Activated CD4-positive, alpha-beta T cell treated with anti-CD3 and anti-CD28 coated beads, Interleukin-2, amount 10 ng/mL, durations not matched to agents 24 days and 14 days (primary cell): ENCODE results near the gene KCNAB1. TPM values are rescaled to one million over a fixed set of nuclear protein-coding genes. Genes with fewer than 3 reads are reported as not detected.

ENCODE experiments used
- DNase-seq: peaks from one replicate; pipeline ENCODE4 v3.0.0; 2022
- H3K27ac Mint-ChIP-seq: one replicate; pipeline ENCODE4 v1.8.0; 2022; ENCODE audit warnings: mild to moderate bottlenecking, mixed read lengths
- H3K27me3 Mint-ChIP-seq: one replicate; pipeline ENCODE4 v1.8.0; 2022; ENCODE audit warnings: mixed read lengths
- H3K36me3 Mint-ChIP-seq: one replicate; pipeline ENCODE4 v1.8.0; 2022; ENCODE audit warnings: low read depth, mild to moderate bottlenecking, mixed read lengths
- H3K4me1 Mint-ChIP-seq: one replicate; pipeline ENCODE4 v1.8.0; 2021; ENCODE audit warnings: mixed read lengths
- H3K4me3 Mint-ChIP-seq: one replicate; pipeline ENCODE4 v1.8.0; 2022; ENCODE audit warnings: mild to moderate bottlenecking, moderate library complexity, mixed read lengths
- H3K9me3 Mint-ChIP-seq: one replicate; pipeline ENCODE4 v1.8.0; 2021; ENCODE audit warnings: mixed read lengths
- intact Hi-C: fragments of 100-400 bp; cut with micrococcal nuclease; formaldehyde crosslinking; loops from one replicate; pipeline ENCODE4 v1.15.1; 2023
- total RNA-seq: library from RNA; stranded (reverse); gene quantifications from 2 replicates; pipeline ENCODE4 v1.2.3, GENCODE V29; 2022

Gene KCNAB1
- total RNA-seq, 1 donor from 2014 or later = not detected

- Mint-ChIP-seq H3K27ac (no peak overlapping the region), H3K36me3 (no peaks in the 10 kb centered on the region), H3K27me3 (peaks cover 26% of the 10 kb centered on the region), H3K9me3 (no peaks in the 10 kb centered on the region), H3K4me3 (no peak overlapping the region), H3K4me1 (no peaks in the 10 kb centered on the region)
- DNase-seq = no peak
- intact Hi-C loops = loop anchor here (10.0 kb wide), 1 partner anchor 366 kb away; no protein-coding TSS in a partner anchor
These were observed 260.9 kb downstream of the KCNAB1 start for GRCh38 chr3:156381253-156381652.

- intact Hi-C loops = loop anchor here (1.0 to 10.0 kb wide), 2 partner anchors 231 to 368 kb away; no protein-coding TSS in a partner anchor
- DNase-seq = peak; percentile 68
- H3K27ac Mint-ChIP-seq = no peak overlapping the region
- no peaks in the 10 kb centered on the region for H3K4me1 Mint-ChIP-seq
- no peak overlapping the region for H3K4me3 Mint-ChIP-seq
- no peaks in the 10 kb centered on the region for H3K36me3 Mint-ChIP-seq
- H3K27me3 Mint-ChIP-seq = peaks cover 19% of the 10 kb centered on the region
- no peaks in the 10 kb centered on the region for H3K9me3 Mint-ChIP-seq
These were observed 262.3 kb downstream of the KCNAB1 start for GRCh38 chr3:156382458-156383346.

- Mint-ChIP-seq H3K27me3 (peaks cover 22% of the 10 kb centered on the region), H3K4me3 (no peak overlapping the region), H3K4me1 (no peaks in the 10 kb centered on the region), H3K27ac (no peak overlapping the region), H3K36me3 (no peaks in the 10 kb centered on the region), H3K9me3 (no peaks in the 10 kb centered on the region)
- no peak for DNase-seq
- intact Hi-C loops = loop anchor here (10.0 kb wide), 1 partner anchor 369 kb away; no protein-coding TSS in a partner anchor
These were observed 263.2 kb downstream of the KCNAB1 start for GRCh38 chr3:156383441-156384025.

GRCh38 chr3:156388497-156389448 lies 268.4 kb downstream of the KCNAB1 start:
- H3K27ac Mint-ChIP-seq = no peak overlapping the region
- intact Hi-C loops = loop anchor here (10.0 kb wide), 1 partner anchor 374 kb away; no protein-coding TSS in a partner anchor
- no peak overlapping the region for H3K4me3 Mint-ChIP-seq
- no peaks in the 10 kb centered on the region for H3K9me3 Mint-ChIP-seq
- peak; percentile 45 for DNase-seq
- H3K4me1 Mint-ChIP-seq = no peaks in the 10 kb centered on the region
- H3K27me3 Mint-ChIP-seq = peaks cover 29% of the 10 kb centered on the region
- H3K36me3 Mint-ChIP-seq = no peaks in the 10 kb centered on the region

GRCh38 chr3:156389449-156389950 lies 269.1 kb downstream of the KCNAB1 start:
- no peaks in the 10 kb centered on the region for H3K36me3 Mint-ChIP-seq
- H3K27me3 Mint-ChIP-seq = peaks cover 24% of the 10 kb centered on the region
- no peaks in the 10 kb centered on the region for H3K9me3 Mint-ChIP-seq
- H3K4me3 Mint-ChIP-seq = no peak overlapping the region
- intact Hi-C loops = loop anchor here (10.0 kb wide), 1 partner anchor 375 kb away; no protein-coding TSS in a partner anchor
- DNase-seq = peak; percentile 34
- H3K27ac Mint-ChIP-seq = no peak overlapping the region
- no peaks in the 10 kb centered on the region for H3K4me1 Mint-ChIP-seq

GRCh38 chr3:156390846-156391245 lies 270.5 kb downstream of the KCNAB1 start:
- Mint-ChIP-seq H3K4me3 (no peak overlapping the region), H3K4me1 (no peaks in the 10 kb centered on the region), H3K27me3 (peaks cover 23% of the 10 kb centered on the region), H3K27ac (no peak overlapping the region), H3K9me3 (no peaks in the 10 kb centered on the region), H3K36me3 (no peaks in the 10 kb centered on the region)
- intact Hi-C loops = no loop called here
- peak; percentile 33 for DNase-seq

GRCh38 chr3:156395961-156396710 lies 275.8 kb downstream of the KCNAB1 start:
- H3K4me3 Mint-ChIP-seq = no peak overlapping the region
- H3K4me1 Mint-ChIP-seq = no peaks in the 10 kb centered on the region
- H3K27me3 Mint-ChIP-seq = peaks cover 28% of the 10 kb centered on the region
- intact Hi-C loops = no loop called here
- no peak overlapping the region for H3K27ac Mint-ChIP-seq
- no peaks in the 10 kb centered on the region for H3K36me3 Mint-ChIP-seq
- peak; percentile 13 for DNase-seq
- H3K9me3 Mint-ChIP-seq = no peaks in the 10 kb centered on the region

GRCh38 chr3:156396851-156397250 lies 276.5 kb downstream of the KCNAB1 start:
- intact Hi-C loops = no loop called here

GRCh38 chr3:156397534-156397933 lies 277.2 kb downstream of the KCNAB1 start:
- intact Hi-C loops = no loop called here
- H3K9me3 Mint-ChIP-seq = no peaks in the 10 kb centered on the region
- DNase-seq = no peak
- H3K4me1 Mint-ChIP-seq = no peaks in the 10 kb centered on the region
- peaks cover 21% of the 10 kb centered on the region for H3K27me3 Mint-ChIP-seq
- no peak overlapping the region for H3K4me3 Mint-ChIP-seq
- no peaks in the 10 kb centered on the region for H3K36me3 Mint-ChIP-seq
- H3K27ac Mint-ChIP-seq = no peak overlapping the region

More at GRCh38 chr3:156396851-156397250, 276.5 kb downstream of the KCNAB1 start:
- no peaks in the 10 kb centered on the region for H3K4me1 Mint-ChIP-seq
- H3K27ac Mint-ChIP-seq = no peak overlapping the region
- H3K4me3 Mint-ChIP-seq = no peak overlapping the region
- H3K36me3 Mint-ChIP-seq = no peaks in the 10 kb centered on the region
- H3K9me3 Mint-ChIP-seq = no peaks in the 10 kb centered on the region
- H3K27me3 Mint-ChIP-seq = peaks cover 24% of the 10 kb centered on the region
- no peak for DNase-seq

- peaks cover 21% of the 10 kb centered on the region for H3K27me3 Mint-ChIP-seq
- intact Hi-C loops = no loop called here
- no peak overlapping the region for H3K27ac Mint-ChIP-seq
- no peaks in the 10 kb centered on the region for H3K4me1 Mint-ChIP-seq
- no peak for DNase-seq
- no peaks in the 10 kb centered on the region for H3K36me3 Mint-ChIP-seq
- no peaks in the 10 kb centered on the region for H3K9me3 Mint-ChIP-seq
- no peak overlapping the region for H3K4me3 Mint-ChIP-seq
These were observed 279.7 kb downstream of the KCNAB1 start for GRCh38 chr3:156400062-156400461.

- Mint-ChIP-seq H3K4me1 (no peaks in the 10 kb centered on the region), H3K9me3 (no peaks in the 10 kb centered on the region), H3K27me3 (peaks cover 24% of the 10 kb centered on the region), H3K36me3 (no peaks in the 10 kb centered on the region), H3K27ac (no peak overlapping the region), H3K4me3 (no peak overlapping the region)
- no peak for DNase-seq
- intact Hi-C loops = no loop called here
These were observed 280.4 kb downstream of the KCNAB1 start for GRCh38 chr3:156400735-156401134.

- Mint-ChIP-seq H3K27me3 (peaks cover 14% of the 10 kb centered on the region), H3K9me3 (no peaks in the 10 kb centered on the region), H3K27ac (no peak overlapping the region), H3K36me3 (no peaks in the 10 kb centered on the region), H3K4me3 (no peak overlapping the region), H3K4me1 (no peaks in the 10 kb centered on the region)
- intact Hi-C loops = no loop called here
- no peak for DNase-seq
These were observed 283.8 kb downstream of the KCNAB1 start for GRCh38 chr3:156404217-156404616.

GRCh38 chr3:156406393-156406792 lies 286.0 kb downstream of the KCNAB1 start:
- intact Hi-C loops = no loop called here
- Mint-ChIP-seq H3K9me3 (no peaks in the 10 kb centered on the region), H3K36me3 (no peaks in the 10 kb centered on the region), H3K27ac (no peak overlapping the region), H3K4me1 (no peaks in the 10 kb centered on the region), H3K4me3 (no peak overlapping the region), H3K27me3 (peaks cover 18% of the 10 kb centered on the region)
- DNase-seq = no peak
